GM21360 (cell line): Measurements from ENCODE around the gene ITPR1.

Experiments
- ATAC-seq: cut with Tn5 transposase; IDR thresholded peaks from one replicate; pipeline ENCODE4 v1.9.1; 2021; ENCODE audit warnings: mild to moderate bottlenecking, moderate library complexity; ENCODE audit not compliant: unreplicated experiment

The ITPR1 gene

DNA sequence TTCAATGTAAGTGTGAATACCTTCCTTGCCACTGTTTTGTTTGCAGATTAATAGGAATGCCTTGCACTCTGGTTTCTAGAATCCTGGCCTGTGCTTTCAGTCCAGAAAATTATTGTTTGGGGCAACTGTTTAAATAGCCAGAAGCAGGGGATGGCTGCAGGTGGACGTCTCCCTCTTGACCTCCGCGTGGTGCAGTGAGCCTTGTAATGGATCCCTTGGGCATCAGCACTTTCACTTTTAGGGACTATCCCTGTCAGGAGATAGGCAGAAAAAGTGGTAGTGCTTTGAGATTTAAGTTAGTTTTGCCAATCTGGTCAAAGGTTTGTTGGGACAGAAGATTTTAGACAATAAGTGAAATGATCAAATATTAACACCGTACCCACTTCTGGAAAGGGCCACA, 307.4 kb downstream of the ITPR1 start:
- no peak for ATAC-seq

DNA sequence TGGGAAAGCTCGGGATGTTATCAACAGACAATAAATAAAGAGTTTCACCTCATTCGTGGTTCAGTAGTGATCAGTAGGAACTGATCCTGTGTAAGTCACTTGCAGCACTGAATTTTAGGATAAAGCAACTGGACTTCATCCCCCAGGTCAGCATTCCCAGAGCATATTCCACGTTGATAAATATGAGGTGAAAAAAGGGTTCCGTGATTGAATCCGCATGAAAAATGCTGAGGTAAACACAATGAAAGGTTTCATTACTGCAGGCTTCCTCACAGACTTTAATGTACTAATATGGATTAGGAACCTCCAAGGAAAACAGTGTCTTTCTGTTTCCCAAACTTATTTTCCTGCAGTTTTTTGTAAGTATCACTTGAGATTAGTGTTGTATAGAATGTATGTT, 308.7 kb downstream of the ITPR1 start:
- ATAC-seq = no peak

DNA sequence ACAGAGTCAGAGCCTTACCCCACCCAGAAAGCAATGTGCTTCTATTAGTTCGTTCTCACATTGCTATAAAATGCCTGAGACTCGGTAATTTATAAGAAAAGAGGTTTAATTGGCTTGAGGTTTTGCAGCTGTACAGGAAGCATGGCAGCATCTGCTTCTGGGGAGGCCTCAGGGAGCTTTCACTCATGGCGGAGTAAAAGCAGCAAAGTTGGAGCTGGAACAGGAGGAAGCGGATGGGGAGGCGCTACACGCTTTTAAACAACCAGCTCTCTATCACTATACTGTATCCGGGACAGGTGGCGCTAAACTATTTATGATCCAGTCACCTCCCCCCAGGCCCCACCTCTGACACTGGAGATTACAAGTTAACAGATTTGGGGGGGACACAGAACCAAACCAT, 309.8 kb downstream of the ITPR1 start:
- no peak for ATAC-seq

DNA sequence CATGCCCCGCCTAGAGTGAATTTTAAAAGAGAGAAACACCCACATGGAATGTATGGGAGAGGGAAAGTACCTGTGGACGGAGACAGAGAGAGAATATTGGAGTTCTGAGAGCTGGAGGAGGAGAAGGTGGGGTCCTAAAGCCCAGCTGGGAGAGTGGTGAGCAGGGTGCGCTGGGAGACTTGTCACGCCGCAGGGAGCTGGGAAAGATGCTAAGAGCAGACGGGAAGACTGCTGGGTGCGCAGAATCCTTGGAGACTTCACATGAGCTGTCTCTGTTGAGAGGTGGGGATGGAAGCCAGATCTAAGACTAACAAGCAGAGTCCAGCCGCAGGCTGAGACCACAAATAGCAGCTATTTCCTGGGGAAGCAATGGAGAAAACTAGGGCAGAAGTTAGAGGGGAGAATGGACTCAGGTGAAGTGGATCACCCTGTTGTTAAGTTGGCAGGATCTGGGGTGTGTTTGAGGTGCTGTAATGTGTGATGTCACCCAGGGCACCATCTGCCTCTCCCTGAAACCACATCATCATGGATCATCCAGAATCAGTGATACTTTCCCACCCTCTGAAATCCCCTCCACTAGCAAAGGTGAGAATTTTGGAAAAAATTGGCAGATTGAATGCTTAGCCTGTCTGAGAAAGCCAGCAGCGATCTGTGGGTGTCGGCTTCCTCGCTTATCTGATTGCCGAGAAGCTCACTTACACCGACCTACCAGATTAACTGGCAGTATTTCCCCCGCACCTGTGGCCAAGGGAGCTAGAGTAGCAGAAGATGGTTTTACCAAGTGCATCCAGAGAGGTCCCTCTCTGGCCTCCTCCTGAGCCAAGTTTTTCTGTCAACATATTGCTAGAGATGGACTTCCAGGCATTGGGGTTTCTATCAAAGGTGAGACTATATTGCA, 311.3 kb downstream of the ITPR1 start:
- no peak for ATAC-seq

DNA sequence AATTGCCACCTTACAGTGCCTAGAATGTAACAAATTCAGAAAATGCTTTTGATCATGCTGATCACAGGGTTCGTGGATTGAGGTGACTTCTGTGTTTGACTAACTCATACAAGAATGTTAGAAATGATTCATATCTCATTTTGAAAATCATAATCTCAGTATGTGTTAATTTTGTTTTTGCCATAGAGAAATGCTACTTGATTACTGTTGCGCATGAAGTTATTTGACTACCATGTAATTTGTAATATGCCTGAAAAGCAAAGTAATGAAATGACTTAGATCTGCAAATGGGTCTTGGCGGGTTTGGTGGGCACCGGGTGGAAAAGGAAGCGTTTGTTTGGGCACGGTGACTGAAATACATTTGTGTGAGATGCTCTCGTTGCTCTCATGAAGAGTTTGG, 312.5 kb downstream of the ITPR1 start:
- ATAC-seq = no peak

DNA sequence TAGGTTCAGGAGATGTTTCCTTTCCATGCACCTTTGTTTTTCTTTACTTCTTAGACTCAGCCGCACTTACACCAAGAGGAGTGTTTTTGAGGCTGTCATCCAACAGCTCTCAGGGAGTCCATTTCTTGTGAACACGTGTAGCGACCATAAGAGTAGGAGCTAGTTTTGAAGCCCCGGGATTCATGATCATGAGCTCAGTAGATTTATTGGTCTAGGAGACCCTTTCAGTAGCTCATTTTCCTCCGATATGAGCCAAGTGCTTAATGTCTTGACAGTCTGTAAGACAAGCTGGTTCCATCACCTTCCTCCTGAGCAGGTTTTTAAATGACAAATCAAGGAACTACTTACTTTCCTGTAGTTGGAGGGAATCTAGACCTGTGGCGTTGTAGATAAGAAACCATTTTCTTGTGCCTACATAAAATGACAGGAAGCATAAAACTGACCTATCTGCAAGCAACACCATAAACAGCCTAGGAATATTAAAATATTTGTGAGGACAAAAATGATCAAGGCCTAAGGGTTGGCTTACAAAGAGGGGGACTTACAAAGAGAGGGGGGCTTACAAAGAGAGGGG, 313.5 kb downstream of the ITPR1 start:
- ATAC-seq = no peak

DNA sequence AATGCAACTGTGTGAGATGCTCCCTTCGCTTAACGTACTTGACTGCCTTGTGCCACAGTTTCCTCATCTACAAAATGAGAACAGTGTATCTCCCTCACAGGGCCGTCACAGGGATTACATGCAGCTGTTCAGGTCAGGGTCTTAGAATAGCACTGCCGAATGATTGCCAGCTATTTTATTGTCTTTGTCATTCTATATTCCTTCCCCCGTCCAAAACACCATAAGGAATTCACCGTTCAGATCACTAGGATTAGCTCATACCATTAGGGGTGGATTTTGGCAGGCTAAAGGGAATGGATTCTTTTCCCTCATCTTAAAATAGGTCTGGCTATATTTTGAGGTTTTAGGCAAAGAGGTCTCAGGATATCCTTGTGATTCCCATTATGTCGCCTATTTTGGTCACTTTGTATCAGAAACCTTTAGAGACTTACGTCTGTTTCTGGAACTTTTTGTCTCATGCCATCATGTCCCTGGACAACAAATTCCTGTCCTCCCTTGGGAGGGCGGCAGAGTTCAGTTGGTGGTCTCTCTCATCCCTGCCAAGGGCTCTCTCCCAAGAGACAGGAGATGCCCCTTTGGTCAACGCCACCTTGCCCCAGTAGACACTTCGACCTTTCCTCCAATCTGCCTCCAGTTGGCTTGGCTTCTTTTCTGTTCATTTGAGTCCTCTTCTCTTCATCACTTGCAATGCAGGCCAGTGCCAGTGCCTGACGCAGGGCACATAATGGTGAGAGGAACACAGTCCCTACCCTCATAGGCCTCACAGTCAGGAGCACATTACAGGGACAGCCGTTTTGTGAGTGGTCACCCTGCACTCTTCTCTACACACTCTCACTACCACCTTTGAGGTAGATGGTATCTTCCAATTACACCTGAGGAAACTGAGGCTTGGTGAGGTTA, 314.5 kb downstream of the ITPR1 start:
- ATAC-seq = no peak

DNA sequence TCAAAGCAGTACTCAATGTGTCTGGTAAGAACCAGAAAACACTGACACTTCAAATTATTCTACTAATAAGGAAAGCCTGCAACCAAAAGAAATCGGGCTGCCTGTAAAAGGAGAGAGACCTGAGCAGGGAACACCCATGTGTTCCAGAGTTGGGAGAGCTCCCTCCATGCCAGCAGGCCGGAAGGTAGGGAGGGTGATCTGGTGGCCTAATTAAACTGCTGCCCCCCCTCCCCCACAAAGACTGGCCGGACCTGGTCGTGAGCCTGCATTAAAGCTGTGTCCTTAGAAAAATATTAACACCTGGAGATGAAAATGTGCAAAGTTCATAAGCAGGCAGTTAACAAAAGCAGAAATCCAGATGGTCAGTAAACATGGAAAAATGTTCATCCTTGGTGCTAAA, 315.5 kb downstream of the ITPR1 start:
- ATAC-seq = no peak

DNA sequence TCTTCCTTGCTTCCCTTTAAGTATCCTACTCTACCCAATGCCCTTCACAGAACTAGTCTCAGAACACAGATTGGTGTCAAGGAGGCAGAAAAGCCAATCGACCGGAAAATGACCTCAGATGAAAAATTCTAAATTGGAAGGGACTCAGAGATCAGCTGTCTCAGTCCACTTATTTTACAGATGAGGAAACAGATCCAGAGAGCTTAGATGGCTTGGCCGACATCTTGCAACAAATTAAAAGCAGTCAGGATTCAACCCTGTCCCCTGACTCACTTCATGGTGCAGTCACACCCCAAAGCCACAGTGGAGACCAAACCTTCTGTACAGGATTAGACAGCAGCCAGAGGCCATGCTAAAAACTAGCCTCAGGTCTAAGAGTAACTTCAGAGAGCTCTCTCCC, 316.8 kb downstream of the ITPR1 start:
- no peak for ATAC-seq

DNA sequence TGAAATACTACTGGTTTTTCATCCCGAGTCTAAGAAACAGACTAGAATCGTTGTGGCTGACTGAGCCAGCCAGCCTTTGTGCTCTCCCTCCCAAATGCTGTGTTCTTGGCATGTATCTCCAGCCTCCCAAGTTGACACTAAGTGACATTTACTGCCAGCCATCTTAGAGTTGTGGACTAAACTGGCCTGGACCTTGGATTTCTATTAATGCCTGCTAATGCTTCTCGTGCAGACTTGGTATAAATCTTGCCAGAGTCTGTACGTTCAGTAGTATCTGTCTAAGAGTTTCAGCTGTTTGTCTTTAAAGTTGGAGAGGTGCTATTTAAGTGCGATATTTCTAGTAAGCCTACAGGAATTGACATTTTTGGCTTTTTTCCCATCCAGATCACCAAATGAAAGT, 319.4 kb downstream of the ITPR1 start:
- ATAC-seq = no peak

DNA sequence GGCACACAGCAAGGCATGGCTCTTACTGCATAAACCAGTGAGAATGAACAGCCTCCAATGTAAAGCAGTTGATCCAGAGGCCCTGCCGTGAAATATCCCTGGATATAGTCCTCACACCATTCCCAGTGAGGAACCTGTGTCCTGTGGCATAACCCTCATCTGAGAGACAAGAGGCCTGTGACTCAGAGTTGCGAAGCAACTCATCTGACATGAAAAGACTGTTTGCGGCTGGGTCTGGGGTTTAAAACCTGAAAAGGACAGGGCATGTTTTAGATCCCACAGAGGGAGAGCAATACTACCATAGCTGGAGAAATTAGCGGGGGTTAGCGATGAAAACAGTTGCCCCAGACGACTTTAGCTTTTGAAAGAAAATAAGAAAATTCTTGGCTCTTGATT, 320.8 kb downstream of the ITPR1 start:
- ATAC-seq = no peak

DNA sequence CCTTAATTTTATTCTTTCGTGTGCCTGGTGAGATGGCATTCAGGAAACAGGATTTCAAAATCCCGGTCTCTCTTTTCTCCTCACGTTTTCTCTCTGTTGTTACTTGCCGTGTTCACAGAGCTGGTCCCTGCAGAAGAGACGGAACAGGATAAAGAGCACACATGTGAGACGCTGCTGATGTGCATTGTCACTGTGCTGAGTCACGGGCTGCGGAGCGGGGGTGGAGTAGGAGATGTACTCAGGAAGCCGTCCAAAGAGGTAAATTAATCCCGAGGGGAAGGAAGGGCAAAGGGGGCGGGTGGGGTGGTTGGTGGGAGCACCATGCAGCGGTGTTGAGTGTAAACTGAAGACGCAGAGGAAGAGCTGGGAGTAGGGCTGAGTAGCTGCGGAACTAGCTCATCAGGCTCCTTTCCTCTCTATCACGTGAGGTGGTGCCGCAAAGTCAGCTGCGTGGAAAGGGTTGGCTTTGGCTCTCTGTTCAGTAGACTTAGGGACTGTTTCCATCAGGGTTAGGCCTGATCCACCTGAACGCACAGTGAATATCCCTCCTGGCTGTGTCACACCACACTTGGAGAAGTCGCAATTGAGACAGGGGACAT, 321.3 kb downstream of the ITPR1 start:
- no peak for ATAC-seq

DNA sequence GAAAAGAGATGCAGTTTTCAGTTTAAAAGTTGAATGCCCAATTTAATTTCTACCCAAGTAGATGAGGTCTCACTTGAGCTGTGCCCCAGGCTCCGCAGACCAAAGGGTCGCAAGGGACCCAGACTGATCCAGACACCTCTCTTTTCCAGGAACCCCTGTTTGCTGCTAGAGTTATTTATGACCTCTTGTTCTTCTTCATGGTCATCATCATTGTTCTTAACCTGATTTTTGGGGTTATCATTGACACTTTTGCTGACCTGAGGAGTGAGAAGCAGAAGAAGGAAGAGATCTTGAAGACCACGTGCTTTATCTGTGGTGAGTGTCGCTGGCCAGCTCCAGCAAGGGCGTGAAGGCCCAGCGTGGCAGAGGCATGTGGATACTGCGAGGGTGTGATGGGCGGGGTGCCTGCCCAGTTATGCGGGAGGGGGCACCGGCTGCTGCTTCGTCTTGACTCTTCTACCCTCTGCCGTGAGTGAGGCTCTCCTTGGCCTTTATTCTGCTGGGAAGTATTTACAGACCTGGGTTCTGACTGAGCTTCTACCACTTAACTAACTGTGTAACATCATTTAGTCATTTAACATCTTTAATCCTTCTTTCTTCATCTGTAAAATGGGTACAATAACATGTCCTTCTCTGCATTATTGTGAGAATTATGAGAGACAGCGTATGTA, 321.9 kb downstream of the ITPR1 start:
- ATAC-seq = no peak

DNA sequence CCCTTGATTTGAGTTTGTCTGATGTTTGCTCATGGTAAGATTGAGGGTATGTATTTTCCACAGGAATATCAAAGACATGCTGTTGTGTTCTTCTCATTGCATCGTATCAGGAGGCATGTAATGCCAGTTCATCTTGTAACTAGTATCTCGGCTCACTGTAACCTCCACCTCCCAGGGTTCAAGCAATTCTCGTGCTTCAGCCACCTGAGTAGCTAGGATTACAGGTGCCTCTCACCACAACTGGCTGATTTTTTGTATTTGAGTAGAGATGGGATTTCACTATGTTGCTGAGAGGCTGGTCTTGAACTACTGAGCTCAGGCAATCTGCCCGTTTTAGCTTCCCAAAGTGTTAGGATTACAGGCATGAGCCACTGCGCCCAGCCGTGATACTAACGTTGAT, 323.2 kb downstream of the ITPR1 start:
- no peak for ATAC-seq

DNA sequence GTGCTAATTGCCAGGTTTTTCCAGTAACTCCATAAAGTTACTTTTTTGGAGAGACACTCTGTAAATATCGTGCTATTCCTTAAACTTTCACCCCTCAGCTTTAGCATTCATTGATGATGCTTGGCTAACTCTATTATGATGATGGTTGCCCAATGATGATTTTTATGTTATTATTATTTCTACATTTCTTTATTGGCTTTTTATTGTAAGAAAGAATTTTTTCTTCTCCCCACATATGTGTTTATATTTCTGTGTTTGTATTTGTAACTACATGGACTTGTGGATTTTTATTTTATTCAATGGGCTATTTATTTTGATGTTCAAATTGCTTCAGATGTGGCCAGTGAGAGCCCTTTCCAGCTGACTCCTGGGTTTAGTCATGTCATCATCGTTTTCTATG, 323.6 kb downstream of the ITPR1 start:
- ATAC-seq = no peak

DNA sequence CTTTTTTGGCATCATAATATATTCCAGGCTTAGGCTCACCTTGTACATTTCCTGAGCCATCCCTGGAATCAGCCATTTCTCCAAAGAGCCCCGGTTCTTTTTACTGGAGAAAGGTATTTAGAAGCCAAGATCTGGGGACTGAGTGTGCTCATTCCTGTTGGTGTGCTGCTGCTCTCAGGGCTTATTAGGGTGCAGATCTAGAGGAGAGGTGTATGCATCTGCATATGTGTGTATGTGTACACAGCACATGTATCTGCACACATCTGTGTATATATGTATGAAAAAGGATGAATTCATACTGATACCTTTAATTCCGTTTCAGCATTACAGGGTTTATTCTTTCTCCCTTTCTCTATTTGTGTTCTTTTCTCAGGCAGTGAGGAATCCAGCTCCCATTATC, 324.0 kb downstream of the ITPR1 start:
- ATAC-seq = no peak

DNA sequence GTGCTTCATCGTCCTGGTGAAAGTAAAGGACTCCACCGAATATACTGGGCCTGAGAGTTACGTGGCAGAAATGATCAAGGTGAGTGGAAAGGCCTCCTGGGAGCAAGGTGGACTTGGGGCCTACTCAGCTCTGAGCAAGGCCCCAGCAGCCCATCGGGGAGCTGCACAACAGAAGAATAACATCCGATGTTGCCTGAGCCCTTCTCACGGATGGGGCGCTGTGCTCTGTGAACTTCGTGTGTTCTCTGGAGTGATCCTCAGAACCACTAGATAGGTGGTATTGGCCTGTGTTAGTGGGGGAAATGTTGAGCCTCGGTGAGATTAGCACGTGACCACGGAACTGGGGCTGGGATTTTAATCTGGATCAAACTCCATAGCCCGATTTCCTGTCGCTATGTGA, 325.0 kb downstream of the ITPR1 start:
- ATAC-seq = no peak

DNA sequence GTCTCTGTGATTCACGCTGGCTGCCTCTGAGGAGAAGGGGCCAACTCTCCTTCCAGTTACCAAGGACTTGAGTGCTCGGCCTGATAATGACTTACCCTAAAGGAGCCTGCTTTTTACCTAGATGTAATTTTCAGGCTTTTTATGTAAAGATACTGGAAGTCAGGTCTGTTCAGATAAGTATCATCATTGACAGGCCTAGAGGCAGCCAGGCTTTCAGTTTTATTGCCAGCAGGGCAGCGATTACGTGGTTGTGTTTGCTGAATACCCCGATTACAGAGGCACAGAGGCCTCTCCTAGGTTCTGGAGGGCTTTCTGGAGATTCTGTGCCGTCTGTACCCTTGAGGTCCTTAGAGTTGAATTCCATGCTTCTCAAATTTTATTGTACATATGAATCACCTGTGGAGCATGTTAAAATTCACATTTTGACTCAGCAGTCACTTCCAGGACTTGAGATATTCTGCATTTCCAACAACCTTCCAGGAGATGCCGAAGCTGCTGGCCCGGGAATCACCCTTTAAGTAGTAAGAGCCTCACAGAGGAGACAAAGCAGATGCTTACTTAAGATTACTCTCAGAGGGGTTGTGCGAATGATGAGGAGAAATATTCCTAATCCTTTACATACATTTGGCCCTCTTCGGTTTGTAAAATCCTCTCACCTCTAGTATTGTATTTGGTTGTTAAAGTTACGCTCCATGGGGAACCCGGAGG, 326.0 kb downstream of the ITPR1 start:
- no peak for ATAC-seq

DNA sequence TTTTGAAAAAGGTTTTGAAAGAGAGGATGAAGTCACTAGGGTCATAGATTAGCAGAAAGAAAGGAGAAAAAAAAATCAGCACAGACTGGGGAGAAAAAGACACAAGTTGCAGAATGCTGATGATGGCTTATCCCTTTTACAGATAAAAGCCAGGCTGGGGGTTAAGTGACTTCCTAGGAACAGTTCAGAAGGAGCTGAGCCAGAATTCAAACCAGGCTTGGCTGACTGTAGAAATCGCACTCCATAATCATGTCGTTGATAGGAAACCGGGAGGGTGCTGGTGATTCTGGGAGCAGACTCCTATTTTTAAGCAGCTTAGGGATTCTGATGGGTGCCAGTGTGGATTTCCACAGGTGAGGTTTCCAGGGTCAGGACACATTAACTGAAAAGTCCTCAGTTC, 326.6 kb downstream of the ITPR1 start:
- ATAC-seq = no peak
